ENCODE data around the gene IFNL1. TPM values are rescaled to one million over a fixed set of nuclear protein-coding genes. Genes with fewer than 3 reads are reported as not detected.

Gene IFNL1
- total and polyA plus RNA-seq, 11 donors = not detected

- intact Hi-C loops (cut with DNase I) = loop anchor here in 2 of 10 donors (10.0 kb wide), 1 partner anchor 114 kb away; the partner anchor contains the start of gene SYCN (in 2 of the 2)
- H3K9me3 ChIP-seq = no peaks in the 10 kb centered on the region
Observed at GRCh38 chr19:39318690-39319089, 22.5 kb downstream of the IFNL1 start.

GRCh38 chr19:39319098-39319891 lies 23.1 kb downstream of the IFNL1 start:
- no peak overlapping the region for H3K4me3 ChIP-seq
- H3K27me3 ChIP-seq = peaks cover 0 to 15% (median 0%) of the 10 kb centered on the region in 9 donors
- no peak for TF ChIP-seq CTCF (IDR thresholded peaks at IDR 0.05)
- no peak for TF ChIP-seq POLR2A (IDR thresholded peaks at IDR 0.05)
- H3K4me1 ChIP-seq = peaks cover 0 to 13% (median 0%) of the 10 kb centered on the region in 12 donors
- ATAC-seq (no peak), DNase-seq (no peak)
- WGBS, 4 donors = 89 to 93% (median 92%) methylated on average over 4 to 5 of the region's 5 CpGs
- H3K9me3 ChIP-seq = no peaks in the 10 kb centered on the region
- intact Hi-C loops (cut with DNase I) = loop anchor here in 2 of 10 donors (10.0 kb wide), 1 partner anchor 114 kb away; the partner anchor contains the start of gene SYCN (in 2 of the 2)
- H3K27ac ChIP-seq = no peak overlapping the region
- H3K36me3 ChIP-seq = peaks cover 0 to 4% (median 0%) of the 10 kb centered on the region in 9 donors

More at GRCh38 chr19:39318690-39319089, 22.5 kb downstream of the IFNL1 start:
- WGBS, 4 donors = 85 to 95% (median 93%) methylated on average over 4 of the region's 4 CpGs
- ATAC-seq (no peak), DNase-seq (peak in 1 of 5 donors; percentile 19)
- H3K27me3 ChIP-seq = peaks cover 0 to 15% (median 0%) of the 10 kb centered on the region in 9 donors
- no peak overlapping the region for H3K4me3 ChIP-seq
- no peak for TF ChIP-seq POLR2A (IDR thresholded peaks at IDR 0.05)
- TF ChIP-seq CTCF (IDR thresholded peaks at IDR 0.05) = no peak
- H3K36me3 ChIP-seq = peaks cover 0 to 8% (median 0%) of the 10 kb centered on the region in 9 donors
- H3K4me1 ChIP-seq = peaks cover 0 to 13% (median 0%) of the 10 kb centered on the region in 12 donors
- H3K27ac ChIP-seq = no peak overlapping the region

DNA sequence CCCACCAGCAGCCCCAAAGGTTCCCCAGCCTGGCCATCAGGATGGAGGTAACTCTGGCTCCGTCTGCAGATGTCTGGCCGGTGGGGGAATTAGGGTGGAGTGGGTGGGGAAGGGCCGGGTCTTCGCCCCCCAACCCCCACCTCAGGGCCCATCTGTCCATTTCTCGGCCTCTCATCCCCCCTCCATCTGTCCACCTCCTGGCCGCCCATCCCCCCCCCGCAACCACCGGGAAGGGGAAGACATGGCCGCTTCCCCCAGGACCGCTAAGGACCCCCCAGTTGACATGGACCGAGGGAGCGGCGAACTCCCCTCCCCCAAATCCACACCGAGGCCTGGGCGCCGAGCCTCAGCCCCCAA lies 23.7 kb downstream of the IFNL1 start:
- WGBS, 4 donors = 30 to 42% (median 30%) methylated on average over 13 to 16 of the region's 16 CpGs; no CpG with 5 or more reads in 1 of the 4 donors
- TF ChIP-seq CTCF (IDR thresholded peaks at IDR 0.05) (no peak), POLR2A (IDR thresholded peaks at IDR 0.05) (no peak)
- intact Hi-C loops (cut with DNase I) = loop anchor here in 5 of 10 donors (5.0 to 10.0 kb wide), 5 partner anchors 115 to 365 kb away; partner anchors contain the start of genes SYCN (in 2 of the 5) and NCCRP1 (in 1 of the 5)
- Histone ChIP-seq H3K4me3 (peak overlapping the region in 4 of 12 donors; percentile 39 to 61 (median 56)), H3K27me3 (peaks cover 0 to 15% (median 0%) of the 10 kb centered on the region in 9 donors), H3K36me3 (no peaks in the 10 kb centered on the region), H3K27ac (no peak overlapping the region), H3K4me1 (peaks cover 0 to 13% (median 0%) of the 10 kb centered on the region in 12 donors), H3K9me3 (no peaks in the 10 kb centered on the region)
- ATAC-seq (no peak), DNase-seq (no peak)

Measured in heart left ventricle (tissue), 16 donors.